ENCODE results near the gene GRIPAP1.
"Not testable (repeated sequence)": the region's sequence is repeated elsewhere in the genome, so short reads cannot be mapped to it uniquely, and the experiment has no call there.

Gene GRIPAP1

GRCh38 chrX:48996969-48997368 lies 5.1 kb downstream of the GRIPAP1 start:
- peak; percentile 49 for DNase-seq (ENCODE audit: low spot score)

- no peak for DNase-seq (ENCODE audit: low spot score)
Measured at GRCh38 chrX:48992341-48992740, 9.7 kb downstream of the GRIPAP1 start.

- DNase-seq (ENCODE audit: low spot score), result no peak
Measured at GRCh38 chrX:48989483-48989882, 12.6 kb downstream of the GRIPAP1 start.

- no peak for DNase-seq (ENCODE audit: low spot score)
Measured at GRCh38 chrX:48983896-48984295, 18.2 kb downstream of the GRIPAP1 start.

- DNase-seq (ENCODE audit: low spot score), result no peak
Measured at GRCh38 chrX:48983081-48983480, 19.0 kb downstream of the GRIPAP1 start.

- no peak for DNase-seq (ENCODE audit: low spot score)
Measured at GRCh38 chrX:48981178-48981577, 20.9 kb downstream of the GRIPAP1 start.

- not testable (repeated sequence) for DNase-seq (ENCODE audit: low spot score)
Measured at GRCh38 chrX:48980341-48980740, 21.7 kb downstream of the GRIPAP1 start.

GRCh38 chrX:48978226-48978625 lies 23.8 kb downstream of the GRIPAP1 start:
- no peak for DNase-seq (ENCODE audit: low spot score)

- no peak for DNase-seq (ENCODE audit: low spot score)
Measured at GRCh38 chrX:48976086-48976485, 26.0 kb downstream of the GRIPAP1 start.

GRCh38 chrX:48975541-48975940 lies 26.5 kb downstream of the GRIPAP1 start:
- no peak for DNase-seq (ENCODE audit: low spot score)

GRCh38 chrX:48975041-48975440 lies 27.0 kb downstream of the GRIPAP1 start:
- DNase-seq (ENCODE audit: low spot score), result no peak

- no peak for DNase-seq (ENCODE audit: low spot score)
Measured at GRCh38 chrX:48974574-48974973, 27.5 kb downstream of the GRIPAP1 start.

GRCh38 chrX:48974033-48974432 lies 28.0 kb downstream of the GRIPAP1 start:
- DNase-seq (ENCODE audit: low spot score), result no peak

GRCh38 chrX:48972220-48973164 lies 29.6 kb downstream of the GRIPAP1 start:
- DNase-seq (ENCODE audit: low spot score), result peak; percentile 53

- peak; percentile 52 for DNase-seq (ENCODE audit: low spot score)
Measured at GRCh38 chrX:48971249-48972219, 30.5 kb downstream of the GRIPAP1 start, which contains the start of gene KCND1. KCND1 (minus strand) TSS chrX:48971844; CDS start chrX:48970271, 1,573 bp downstream.

- DNase-seq (ENCODE audit: low spot score), result no peak
Measured at GRCh38 chrX:48969471-48969870, 32.6 kb downstream of the GRIPAP1 start.

GRCh38 chrX:48968377-48968776 lies 33.7 kb downstream of the GRIPAP1 start:
- no peak for DNase-seq (ENCODE audit: low spot score)

- DNase-seq (ENCODE audit: low spot score), result no peak
Measured at GRCh38 chrX:48966796-48967579, 35.1 kb downstream of the GRIPAP1 start.

GRCh38 chrX:48965959-48966358 lies 36.1 kb downstream of the GRIPAP1 start:
- no peak for DNase-seq (ENCODE audit: low spot score)

GRCh38 chrX:48961585-48962091 lies 40.4 kb downstream of the GRIPAP1 start:
- peak; percentile 54 for DNase-seq (ENCODE audit: low spot score)

GRCh38 chrX:48960291-48960690 lies 41.8 kb downstream of the GRIPAP1 start:
- no peak for DNase-seq (ENCODE audit: low spot score)

Data from ecto neural progenitor cell (in vitro differentiated cells).